Measurements from ENCODE around the gene SGSM1.

DNA sequence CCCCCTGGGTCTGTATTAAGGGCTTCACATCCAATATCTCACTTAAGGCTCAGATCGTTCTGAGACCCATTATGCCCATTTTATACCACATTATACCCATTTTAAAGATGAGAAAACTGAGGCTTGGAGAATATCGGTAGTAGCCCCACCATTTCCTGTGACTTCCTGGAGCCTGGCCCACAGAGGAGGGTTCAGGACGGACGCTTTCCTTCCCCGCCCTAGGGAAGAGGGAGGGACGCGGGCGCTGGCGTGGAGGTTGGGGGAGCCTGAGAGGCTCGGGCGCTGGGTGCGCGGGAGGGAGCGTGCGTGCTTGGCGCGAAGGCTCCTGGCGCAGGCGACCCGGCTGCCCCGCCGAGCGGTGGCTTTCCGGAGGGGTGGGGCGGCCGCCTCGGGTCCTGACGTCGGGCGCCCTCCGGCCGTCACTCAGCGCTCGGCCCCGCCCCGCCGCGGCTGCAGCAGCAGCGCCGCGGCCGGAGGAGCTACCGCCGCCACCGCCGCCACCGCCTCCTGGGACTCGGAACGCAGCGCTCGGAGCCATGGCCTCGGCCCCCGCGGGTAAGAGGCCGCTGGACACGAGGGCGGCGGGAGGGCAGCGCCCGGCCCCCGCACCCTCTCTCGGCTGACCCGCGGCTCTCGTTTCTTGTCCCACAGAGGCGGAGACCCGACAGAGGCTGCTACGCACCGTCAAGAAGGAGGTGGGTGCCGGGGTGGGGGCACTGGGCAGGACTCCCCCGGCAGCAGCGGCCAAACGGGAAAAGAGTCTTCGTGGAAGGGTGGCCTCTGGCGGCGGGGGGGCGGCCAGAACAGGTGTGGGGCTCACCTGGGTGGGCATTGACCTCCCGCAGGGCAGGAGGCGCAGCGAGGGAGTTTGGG, at the start of gene SGSM1:
- TF ChIP-seq, protein P1, sequence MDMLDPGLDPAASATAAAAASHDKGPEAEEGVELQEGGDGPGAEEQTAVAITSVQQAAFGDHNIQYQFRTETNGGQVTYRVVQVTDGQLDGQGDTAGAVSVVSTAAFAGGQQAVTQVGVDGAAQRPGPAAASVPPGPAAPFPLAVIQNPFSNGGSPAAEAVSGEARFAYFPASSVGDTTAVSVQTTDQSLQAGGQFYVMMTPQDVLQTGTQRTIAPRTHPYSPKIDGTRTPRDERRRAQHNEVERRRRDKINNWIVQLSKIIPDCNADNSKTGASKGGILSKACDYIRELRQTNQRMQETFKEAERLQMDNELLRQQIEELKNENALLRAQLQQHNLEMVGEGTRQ (IDR thresholded peaks at IDR 0.05; ENCODE audit: low read depth, low read length): no peak
- TF ChIP-seq, protein P2, sequence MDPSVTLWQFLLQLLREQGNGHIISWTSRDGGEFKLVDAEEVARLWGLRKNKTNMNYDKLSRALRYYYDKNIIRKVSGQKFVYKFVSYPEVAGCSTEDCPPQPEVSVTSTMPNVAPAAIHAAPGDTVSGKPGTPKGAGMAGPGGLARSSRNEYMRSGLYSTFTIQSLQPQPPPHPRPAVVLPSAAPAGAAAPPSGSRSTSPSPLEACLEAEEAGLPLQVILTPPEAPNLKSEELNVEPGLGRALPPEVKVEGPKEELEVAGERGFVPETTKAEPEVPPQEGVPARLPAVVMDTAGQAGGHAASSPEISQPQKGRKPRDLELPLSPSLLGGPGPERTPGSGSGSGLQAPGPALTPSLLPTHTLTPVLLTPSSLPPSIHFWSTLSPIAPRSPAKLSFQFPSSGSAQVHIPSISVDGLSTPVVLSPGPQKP (IDR thresholded peaks at IDR 0.05; ENCODE audit: borderline replicate concordance, low read depth, low read length): no peak
- TF ChIP-seq POLR2A (IDR thresholded peaks at IDR 0.05; ENCODE audit: low read depth, low read length) (no peak), RFX5 (IDR thresholded peaks at IDR 0.05; ENCODE audit: low read depth, low read length) (no peak), CEBPB (IDR thresholded peaks at IDR 0.05; ENCODE audit: low read depth, low read length) (no peak), RAD21 (IDR thresholded peaks at IDR 0.05; ENCODE audit: low read length) (no peak), FOS (IDR thresholded peaks at IDR 0.05; ENCODE audit: low read depth, low read length) (no peak), MAFK (IDR thresholded peaks at IDR 0.05; ENCODE audit: low read depth, low read length) (no peak), RCOR1 (IDR thresholded peaks at IDR 0.05; ENCODE audit: insufficient replicate concordance, low read length) (peak; percentile 75), CHD1 (IDR thresholded peaks at IDR 0.05; ENCODE audit: low read depth, low read length) (no peak), SMC3 (IDR thresholded peaks at IDR 0.05; ENCODE audit: low read depth, low read length) (no peak), MAZ (IDR thresholded peaks at IDR 0.05; ENCODE audit: borderline replicate concordance, low read depth, low read length) (peak; percentile 60; the same call in 1 of the 2 replicates)
- TF ChIP-seq, protein P3, sequence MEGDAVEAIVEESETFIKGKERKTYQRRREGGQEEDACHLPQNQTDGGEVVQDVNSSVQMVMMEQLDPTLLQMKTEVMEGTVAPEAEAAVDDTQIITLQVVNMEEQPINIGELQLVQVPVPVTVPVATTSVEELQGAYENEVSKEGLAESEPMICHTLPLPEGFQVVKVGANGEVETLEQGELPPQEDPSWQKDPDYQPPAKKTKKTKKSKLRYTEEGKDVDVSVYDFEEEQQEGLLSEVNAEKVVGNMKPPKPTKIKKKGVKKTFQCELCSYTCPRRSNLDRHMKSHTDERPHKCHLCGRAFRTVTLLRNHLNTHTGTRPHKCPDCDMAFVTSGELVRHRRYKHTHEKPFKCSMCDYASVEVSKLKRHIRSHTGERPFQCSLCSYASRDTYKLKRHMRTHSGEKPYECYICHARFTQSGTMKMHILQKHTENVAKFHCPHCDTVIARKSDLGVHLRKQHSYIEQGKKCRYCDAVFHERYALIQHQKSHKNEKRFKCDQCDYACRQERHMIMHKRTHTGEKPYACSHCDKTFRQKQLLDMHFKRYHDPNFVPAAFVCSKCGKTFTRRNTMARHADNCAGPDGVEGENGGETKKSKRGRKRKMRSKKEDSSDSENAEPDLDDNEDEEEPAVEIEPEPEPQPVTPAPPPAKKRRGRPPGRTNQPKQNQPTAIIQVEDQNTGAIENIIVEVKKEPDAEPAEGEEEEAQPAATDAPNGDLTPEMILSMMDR (conservative IDR thresholded peaks at IDR 0.05; ENCODE audit: low read depth, low read length): no peak

Measured in IMR-90 (cell line).